ENCODE measurements around the gene LSP1.

DNA sequence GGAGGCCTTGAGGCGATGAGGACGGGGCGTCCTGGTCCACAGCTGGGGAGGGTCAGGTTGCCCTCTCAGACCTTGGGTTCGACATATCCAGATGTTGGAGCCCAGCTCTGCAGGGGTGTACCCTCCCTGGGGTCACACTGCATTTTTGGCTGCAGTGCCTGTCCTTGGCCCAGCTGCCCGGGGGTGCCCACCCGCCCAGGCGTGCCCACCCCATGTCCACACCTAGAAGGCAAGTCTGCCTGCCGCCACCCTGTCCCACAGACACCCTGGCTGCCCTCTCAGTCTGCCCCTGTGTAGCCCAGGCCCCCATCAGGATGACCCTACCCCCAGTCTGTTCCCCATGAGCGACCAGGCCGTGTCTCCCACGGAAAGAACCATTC is 3.0 kb downstream of the LSP1 start:
- TF ChIP-seq CTCF (conservative IDR thresholded peaks at IDR 0.05 in 1 of 2, IDR thresholded peaks at IDR 0.05 in 1 of 2; ENCODE audit: low read depth in 1 of 2, low read length in 2 of 2) (no peak), EZH2 (IDR thresholded peaks at IDR 0.05; ENCODE audit: low read length, missing control alignments) (no peak)

Data from fibroblast of lung (primary cell).